HEK293 (cell line): ENCODE measurements around the gene NR2C2AP.
A peak's percentile ranks its signal among the peaks of the same experiment; 100 is the strongest.
"Not testable (repeated sequence)": the region's sequence is repeated elsewhere in the genome, so short reads cannot be mapped to it uniquely, and the experiment has no call there.

Source experiments
- CTCF ChIA-PET: fragments of 350-600 bp; formaldehyde crosslinking; extraction: SDS; loops from one replicate; lab custom pipeline; 2021; ENCODE audit warnings: antibody characterized with exemption; lab: Yijun Ruan, JAX
- POLR2A ChIA-PET: fragments of 300-600 bp; formaldehyde crosslinking; extraction: SDS; loops from one replicate; lab custom pipeline; 2020; ENCODE audit warnings: antibody characterized with exemption, inconsistent platforms; lab: Yijun Ruan, JAX
- H3K27ac ChIP-seq: fragments of 200-500 bp; sonication (Bioruptor generic); 2 replicates; pipeline ENCODE4 v1.5.1; 2014; ENCODE audit warnings: low read depth, low read length, control low read depth, inconsistent platforms; ENCODE audit errors: extremely low read depth
- H3K36me3 ChIP-seq, 2 experiments: fragments of 200-500 bp in 1 of 2; sonication (Bioruptor generic) in 1 of 2; 1 replicate in 1 of 2; 2 replicates in 1 of 2; pipeline ENCODE4 v1.5.1; 2014 to 2017; ENCODE audit warnings: inconsistent platforms in 2 of 2, low read length in 2 of 2; ENCODE audit not compliant: control insufficient read depth in 2 of 2, insufficient read depth in 1 of 2
- H3K4me1 ChIP-seq: fragments of 200-500 bp; sonication (Bioruptor generic); 2 replicates; pipeline ENCODE4 v1.5.1; 2014; ENCODE audit warnings: mild to moderate bottlenecking, low read length, inconsistent platforms; ENCODE audit not compliant: control insufficient read depth, insufficient read depth
- H3K4me3 ChIP-seq: 2 replicates; pipeline ENCODE4 v1.5.1; 2011; ENCODE audit warnings: low read depth, mild to moderate bottlenecking, control low read depth, low read length, moderate library complexity
- H3K9me3 ChIP-seq: fragments of 200-500 bp; sonication (Bioruptor generic); 2 replicates; pipeline ENCODE4 v1.5.1; 2014; ENCODE audit warnings: low read depth, low read length, inconsistent platforms; ENCODE audit not compliant: control insufficient read depth, insufficient read depth
- ATF2 ChIP-seq: fragments of 450-650 bp; formaldehyde crosslinking; IDR thresholded peaks from 2 replicates; pipeline ENCODE4 v1.5.1; 2016; ENCODE audit warnings: missing biosample characterization, missing genetic modification characterization, low read depth
- HOXD13 ChIP-seq: sonication (generic); formaldehyde crosslinking; IDR thresholded peaks from 2 replicates; pipeline ENCODE4 v1.8.0; 2022; ENCODE audit warnings: missing genetic modification reagents, borderline replicate concordance
- PATZ1 ChIP-seq: fragments of 450-650 bp; formaldehyde crosslinking; IDR thresholded peaks from 2 replicates; pipeline ENCODE4 v1.5.1; 2016; ENCODE audit warnings: missing biosample characterization, missing genetic modification characterization
- PBX3 ChIP-seq: sonication (generic); formaldehyde crosslinking; IDR thresholded peaks from 2 replicates; pipeline ENCODE4 v1.8.1; 2022; ENCODE audit warnings: mild to moderate bottlenecking, moderate library complexity, missing genetic modification reagents
- SCRT2 ChIP-seq: fragments of 450-650 bp; formaldehyde crosslinking; IDR thresholded peaks from 2 replicates; pipeline ENCODE4 v1.5.1; 2016; ENCODE audit warnings: missing biosample characterization, missing genetic modification characterization
- SP2 ChIP-seq: fragments of 450-650 bp; formaldehyde crosslinking; IDR thresholded peaks from 2 replicates; pipeline ENCODE4 v1.5.1; 2016; ENCODE audit warnings: missing biosample characterization, missing genetic modification characterization
- YY1 ChIP-seq: fragments of 450-650 bp; formaldehyde crosslinking; IDR thresholded peaks from 2 replicates; pipeline ENCODE4 v1.5.1; 2018; ENCODE audit warnings: missing biosample characterization, missing genetic modification characterization
- YY2 ChIP-seq: fragments of 450-650 bp; formaldehyde crosslinking; IDR thresholded peaks from 2 replicates; pipeline ENCODE4 v1.5.1; 2016; ENCODE audit warnings: missing biosample characterization, missing genetic modification characterization
- ZBTB48 ChIP-seq: fragments of 450-650 bp; formaldehyde crosslinking; IDR thresholded peaks from 2 replicates; pipeline ENCODE4 v1.5.1; 2016; ENCODE audit warnings: missing biosample characterization, missing genetic modification characterization
- ZFP69B ChIP-seq: fragments of 450-650 bp; formaldehyde crosslinking; IDR thresholded peaks from 2 replicates; pipeline ENCODE4 v1.5.1; 2016; ENCODE audit warnings: missing biosample characterization, missing genetic modification characterization
- ZNF19 ChIP-seq: fragments of 450-650 bp; formaldehyde crosslinking; IDR thresholded peaks from 2 replicates; pipeline ENCODE4; 2016; ENCODE audit warnings: missing biosample characterization, missing genetic modification characterization, low read depth
- ZNF248 ChIP-seq: fragments of 450-650 bp; formaldehyde crosslinking; IDR thresholded peaks from 2 replicates; pipeline ENCODE4 v1.5.1; 2017; ENCODE audit warnings: missing biosample characterization, missing genetic modification characterization
- ZNF280D ChIP-seq: fragments of 450-650 bp; formaldehyde crosslinking; IDR thresholded peaks from 2 replicates; pipeline ENCODE4 v1.5.1; 2016; ENCODE audit warnings: missing biosample characterization, missing genetic modification characterization
- ZNF423 ChIP-seq: fragments of 450-650 bp; formaldehyde crosslinking; IDR thresholded peaks from 2 replicates; pipeline ENCODE4 v1.5.1; 2016; ENCODE audit warnings: missing biosample characterization, missing genetic modification characterization
- ZNF514 ChIP-seq: fragments of 450-650 bp; formaldehyde crosslinking; IDR thresholded peaks from 2 replicates; pipeline ENCODE4 v1.5.1; 2016; ENCODE audit warnings: missing biosample characterization, missing genetic modification characterization
- ZNF585B ChIP-seq: fragments of 450-650 bp; formaldehyde crosslinking; IDR thresholded peaks from 2 replicates; pipeline ENCODE4 v1.5.1; 2016; ENCODE audit warnings: missing biosample characterization, missing genetic modification characterization
- ZNF664 ChIP-seq: fragments of 450-650 bp; formaldehyde crosslinking; IDR thresholded peaks from 2 replicates; pipeline ENCODE4 v1.5.1; 2016; ENCODE audit warnings: missing biosample characterization, missing genetic modification characterization
- ZNF76 ChIP-seq: fragments of 450-650 bp; formaldehyde crosslinking; IDR thresholded peaks from 2 replicates; pipeline ENCODE4; 2016; ENCODE audit warnings: low read depth, missing biosample characterization, missing genetic modification characterization, borderline replicate concordance
- ZNF777 ChIP-seq: fragments of 450-650 bp; formaldehyde crosslinking; IDR thresholded peaks from 2 replicates; pipeline ENCODE4 v1.5.1; 2017; ENCODE audit warnings: missing biosample characterization, missing genetic modification characterization, borderline replicate concordance
- ZNF837 ChIP-seq: fragments of 450-650 bp; formaldehyde crosslinking; IDR thresholded peaks from 2 replicates; pipeline ENCODE4 v1.5.1; 2016; ENCODE audit warnings: missing biosample characterization, missing genetic modification characterization
- ZSCAN23 ChIP-seq: fragments of 450-650 bp; formaldehyde crosslinking; IDR thresholded peaks from 2 replicates; pipeline ENCODE4 v1.5.1; 2016; ENCODE audit warnings: missing biosample characterization, missing genetic modification characterization

The NR2C2AP gene

GRCh38 chr19:19176950-19177349 is 26.3 kb downstream of the NR2C2AP start:
- Histone ChIP-seq H3K27ac (no peak overlapping the region), H3K9me3 (no peaks in the 10 kb centered on the region), H3K36me3 (peaks cover 0 to 19% of the 10 kb centered on the region in 2 experiments; a peak in 2 of 3 replicates), H3K4me1 (no peaks in the 10 kb centered on the region), H3K4me3 (no peak overlapping the region)
- TF ChIP-seq ZNF280D (tag by site-specific recombination), result no peak
- TF ChIP-seq ATF2 (tag by site-specific recombination), result no peak
- TF ChIP-seq ZNF837 (tag by site-specific recombination), result no peak
- TF ChIP-seq ZSCAN23 (tag by site-specific recombination), result no peak
- no peak for TF ChIP-seq YY2
- no peak for TF ChIP-seq ZNF423 (tag by site-specific recombination)
- TF ChIP-seq ZNF76 (tag by site-specific recombination), result no peak
- no peak for TF ChIP-seq SP2 (tag by site-specific recombination)
- TF ChIP-seq ZNF777 (tag by site-specific recombination), result no peak
- no peak for TF ChIP-seq ZNF585B (tag by site-specific recombination)
- no peak for TF ChIP-seq ZNF664 (tag by site-specific recombination)
- no peak for TF ChIP-seq PBX3 (CRISPR knock-in tag)
- no peak for TF ChIP-seq YY1 (tag by site-specific recombination)
- no peak for TF ChIP-seq ZNF19 (tag by site-specific recombination)
- no peak for TF ChIP-seq ZNF514
- ChIA-PET POLR2A (interaction anchor here (1.1 kb wide), 1 partner anchor 15 kb away, joined by 3 read pairs; the partner anchor contains the start of genes BORCS8 and RFXANK), CTCF (interaction anchor here (0.7 to 2.8 kb wide), 5 partner anchors 8 to 48 kb away, joined by 3 to 41 read pairs (median 4); no protein-coding TSS in a partner anchor)

- H3K4me3 ChIP-seq, H3K4me1 ChIP-seq, H3K36me3 ChIP-seq, H3K9me3 ChIP-seq, H3K27ac ChIP-seq: not testable (repeated sequence)
- ChIA-PET POLR2A (interaction anchor here (0.7 kb wide), 1 partner anchor 25 kb away, joined by 7 read pairs; no protein-coding TSS in a partner anchor), CTCF (interaction anchor here (0.7 to 1.8 kb wide), 4 partner anchors 13 to 253 kb away, joined by 4 to 9 read pairs (median 6); no protein-coding TSS in a partner anchor)
These were observed 30.0 kb downstream of the NR2C2AP start for GRCh38 chr19:19173243-19173642.

- no peaks in the 10 kb centered on the region for H3K4me1 ChIP-seq
- ChIA-PET CTCF (interaction anchor here (0.6 to 1.8 kb wide), 3 partner anchors 13 to 26 kb away, joined by 3 to 6 read pairs (median 3); no protein-coding TSS in a partner anchor), POLR2A (no interaction called here)
- no peaks in the 10 kb centered on the region for H3K36me3 ChIP-seq
- no peak overlapping the region for H3K27ac ChIP-seq
- H3K9me3 ChIP-seq, result no peaks in the 10 kb centered on the region
- no peak overlapping the region for H3K4me3 ChIP-seq
- TF ChIP-seq SCRT2 (tag by site-specific recombination), result peak; percentile 66
- no peak for TF ChIP-seq ZNF19 (tag by site-specific recombination)
- peak; percentile 30; the same call in 1 of the 2 replicates for TF ChIP-seq ZBTB48 (tag by site-specific recombination)
- no peak for TF ChIP-seq ZFP69B (tag by site-specific recombination)
- peak; percentile 62; the same call in 1 of the 2 replicates for TF ChIP-seq HOXD13 (CRISPR knock-in tag)
- TF ChIP-seq PATZ1 (tag by site-specific recombination), result peak; percentile 71
- TF ChIP-seq ZNF248 (tag by site-specific recombination), result no peak
These were observed 31.2 kb downstream of the NR2C2AP start for GRCh38 chr19:19171821-19172532.
